Lower lobe of right lung (tissue), 2 donors: Measurements from ENCODE around the gene CD81. TPM values are rescaled to one million over a fixed set of nuclear protein-coding genes. Genes with fewer than 3 reads are reported as not detected.

Source experiments
- ATAC-seq, 2 donors: fragments of 200-7000 bp; cut with Tn5 transposase; one replicate each; pipeline ENCODE4 v1.9.1; 2020 to 2022; ENCODE audit warnings: mild to moderate bottlenecking in 2 of 2, moderate library complexity in 2 of 2
- DNase-seq: peaks from one replicate; pipeline ENCODE4 v3.0.0-alpha.2; 2020
- H3K27ac ChIP-seq: fragments of 200-600 bp; one replicate; pipeline ENCODE4 v1.8.0; 2022
- H3K27me3 ChIP-seq: fragments of 200-600 bp; one replicate; pipeline ENCODE4 v1.8.0; 2022; ENCODE audit warnings: low read depth
- H3K36me3 ChIP-seq: fragments of 200-600 bp; one replicate; pipeline ENCODE4 v1.8.0; 2022; ENCODE audit warnings: mild to moderate bottlenecking
- H3K4me1 ChIP-seq: fragments of 200-600 bp; one replicate; pipeline ENCODE4 v1.8.0; 2022
- H3K4me3 ChIP-seq: fragments of 200-600 bp; one replicate; pipeline ENCODE4 v1.8.0; 2022; ENCODE audit warnings: mild to moderate bottlenecking
- H3K9me3 ChIP-seq: fragments of 200-600 bp; one replicate; pipeline ENCODE4 v1.8.0; 2022
- CTCF ChIP-seq: fragments of 200-600 bp; IDR thresholded peaks from one replicate; pipeline ENCODE4 v1.8.0; 2022; ENCODE audit warnings: antibody characterized with exemption, mild to moderate bottlenecking
- intact Hi-C: fragments of 100-400 bp; cut with DNase I; formaldehyde crosslinking; loops from one replicate; pipeline ENCODE4 v1.11.0; 2022
- total RNA-seq: library from RNA; stranded (reverse); fragmentation: NEBNext Ultra II Directional; extraction: Animal tissue kit (Norgen Biotek cat#: 25700); gene quantifications from one replicate; pipeline ENCODE4 v1.2.1, GENCODE V29; 2021
- donor health status: DM: no; HTN: yes; CAD: no; lungs with severe emphysema.

Gene CD81
- total RNA-seq, 1 donor from 2014 or later = 850 TPM

- no peak for DNase-seq
- Histone ChIP-seq H3K4me1 (peaks cover 52% of the 10 kb centered on the region), H3K36me3 (peaks cover 76% of the 10 kb centered on the region), H3K9me3 (no peaks in the 10 kb centered on the region), H3K4me3 (no peak overlapping the region), H3K27me3 (no peaks in the 10 kb centered on the region), H3K27ac (no peak overlapping the region)
- intact Hi-C loops = no loop called here
- no peak for TF ChIP-seq CTCF
- no peak for ATAC-seq
These were observed 14.3 kb downstream of the CD81 start for GRCh38 chr11:2391181-2391975.

GRCh38 chr11:2392241-2392959 lies 15.3 kb downstream of the CD81 start:
- no peak for DNase-seq
- Histone ChIP-seq H3K4me1 (peaks cover 42% of the 10 kb centered on the region), H3K27ac (no peak overlapping the region), H3K27me3 (no peaks in the 10 kb centered on the region), H3K4me3 (no peak overlapping the region), H3K9me3 (no peaks in the 10 kb centered on the region), H3K36me3 (peaks cover 86% of the 10 kb centered on the region)
- ATAC-seq = no peak
- intact Hi-C loops = no loop called here
- TF ChIP-seq CTCF = no peak

- Histone ChIP-seq H3K27ac (no peak overlapping the region), H3K36me3 (peaks cover 95% of the 10 kb centered on the region), H3K4me3 (no peak overlapping the region), H3K4me1 (peaks cover 33% of the 10 kb centered on the region), H3K27me3 (no peaks in the 10 kb centered on the region), H3K9me3 (no peaks in the 10 kb centered on the region)
- ATAC-seq = no peak
- intact Hi-C loops = no loop called here
- DNase-seq = no peak
- no peak for TF ChIP-seq CTCF
These were observed 16.2 kb downstream of the CD81 start for GRCh38 chr11:2393111-2393868.

- ATAC-seq = no peak
- Histone ChIP-seq H3K36me3 (peaks cover 90% of the 10 kb centered on the region), H3K27ac (no peak overlapping the region), H3K9me3 (no peaks in the 10 kb centered on the region), H3K27me3 (no peaks in the 10 kb centered on the region), H3K4me1 (peaks cover 29% of the 10 kb centered on the region), H3K4me3 (no peak overlapping the region)
- no peak for TF ChIP-seq CTCF
- DNase-seq = no peak
- intact Hi-C loops = no loop called here
These were observed 17.1 kb downstream of the CD81 start for GRCh38 chr11:2393941-2394817.

GRCh38 chr11:2394818-2395105 lies 17.7 kb downstream of the CD81 start:
- Histone ChIP-seq H3K36me3 (peaks cover 85% of the 10 kb centered on the region), H3K27me3 (no peaks in the 10 kb centered on the region), H3K27ac (no peak overlapping the region), H3K9me3 (no peaks in the 10 kb centered on the region), H3K4me3 (no peak overlapping the region), H3K4me1 (peaks cover 29% of the 10 kb centered on the region)
- no peak for TF ChIP-seq CTCF
- DNase-seq (no peak), ATAC-seq (no peak)
- intact Hi-C loops = no loop called here
